CMK (cell line): Measurements from ENCODE around the gene SPAG16.

Experiments used
- DNase-seq: peaks from one replicate; pipeline ENCODE4 v3.0.0-alpha.2; 2010; ENCODE audit warnings: low read depth

Gene SPAG16

GRCh38 chr2:214386720-214387119, 1102.5 kb downstream of the SPAG16 start:
- no peak for DNase-seq

GRCh38 chr2:214389334-214389733, 1105.1 kb downstream of the SPAG16 start:
- no peak for DNase-seq

- DNase-seq = no peak
Observed at GRCh38 chr2:214393796-214394195, 1109.5 kb downstream of the SPAG16 start.

GRCh38 chr2:214395040-214395439, 1110.8 kb downstream of the SPAG16 start:
- no peak for DNase-seq

GRCh38 chr2:214401580-214401979, 1117.3 kb downstream of the SPAG16 start:
- no peak for DNase-seq

GRCh38 chr2:214410128-214410775, 1126.0 kb downstream of the SPAG16 start:
- no peak for DNase-seq

- no peak for DNase-seq
Observed at GRCh38 chr2:214410918-214411554, 1126.8 kb downstream of the SPAG16 start, which contains the start of gene VWC2L. VWC2L (plus strand) TSS chr2:214411054; CDS start chr2:214414194, 3,140 bp downstream.

- DNase-seq = no peak
Observed at GRCh38 chr2:214412679-214413078, 1128.4 kb downstream of the SPAG16 start.

- DNase-seq = no peak
Observed at GRCh38 chr2:214436470-214436869, 1152.2 kb downstream of the SPAG16 start.

- DNase-seq = no peak
Observed at GRCh38 chr2:214450118-214450894, 1166.0 kb downstream of the SPAG16 start.

GRCh38 chr2:214451516-214452275, 1167.4 kb downstream of the SPAG16 start:
- DNase-seq = no peak
